Chondrocyte (in vitro differentiated cells): ENCODE data around the gene TSFM. TPM values are rescaled to one million over a fixed set of nuclear protein-coding genes. Genes with fewer than 3 reads are reported as not detected.

ENCODE experiments used
- DNase-seq: peaks from one replicate; pipeline ENCODE4 v3.0.0; 2021; ENCODE audit warnings: mixed read lengths, low spot score
- H3K27ac Mint-ChIP-seq: one replicate; pipeline ENCODE4 v1.8.0; 2021; ENCODE audit warnings: mild to moderate bottlenecking, moderate library complexity, mixed read lengths; ENCODE audit not compliant: unreplicated experiment
- H3K27me3 Mint-ChIP-seq: 2 replicates; pipeline ENCODE4 v1.8.0; 2021; ENCODE audit warnings: low read depth, mixed read lengths
- H3K36me3 Mint-ChIP-seq: 2 replicates; pipeline ENCODE4 v1.8.0; 2021; ENCODE audit warnings: low read depth, mixed read lengths
- H3K4me1 Mint-ChIP-seq: 2 replicates; pipeline ENCODE4 v1.8.0; 2021; ENCODE audit warnings: low read depth, mild to moderate bottlenecking, mixed read lengths
- H3K4me3 Mint-ChIP-seq: one replicate; pipeline ENCODE4 v1.8.0; 2021; ENCODE audit warnings: mild to moderate bottlenecking, moderate library complexity, mixed read lengths; ENCODE audit not compliant: unreplicated experiment
- H3K9me3 Mint-ChIP-seq: 2 replicates; pipeline ENCODE4 v1.8.0; 2021; ENCODE audit warnings: low read depth, mixed read lengths
- total RNA-seq: library from RNA; stranded (reverse); gene quantifications from 3 replicates; pipeline ENCODE4 v1.2.1, GENCODE V29; 2021
- TF ChIP-seq, protein P1 (sequence below): fragments of 200-600 bp; sonication (generic); IDR thresholded peaks from 2 replicates; pipeline ENCODE4 v1.5.0; 2021; ENCODE audit warnings: antibody characterized with exemption, mild to moderate bottlenecking, moderate library complexity

The TSFM gene
- total RNA-seq, 1 donor from 2014 or later = 19.9 TPM

DNA sequence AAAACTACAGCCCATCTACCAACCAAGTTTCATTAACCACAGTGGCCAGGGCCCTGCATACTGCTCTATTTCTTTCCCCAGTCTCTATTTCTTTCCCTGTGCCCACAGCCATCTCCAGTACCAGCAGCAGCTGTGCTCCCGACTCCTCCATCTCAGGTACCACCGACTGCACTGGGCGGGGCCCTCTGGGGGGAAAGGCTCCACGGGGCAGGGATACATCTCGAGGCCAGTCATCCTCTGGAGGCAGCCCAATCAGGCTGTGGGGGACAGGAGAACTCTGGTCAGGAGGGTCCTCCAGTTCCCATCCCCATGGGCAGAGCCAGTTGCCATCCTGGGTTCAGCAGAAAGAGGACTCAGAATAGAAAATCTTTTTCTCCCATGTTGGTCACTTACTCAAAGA, 33.5 kb upstream of the TSFM start:
- H3K9me3 Mint-ChIP-seq = no peaks in the 10 kb centered on the region
- no peaks in the 10 kb centered on the region for H3K27me3 Mint-ChIP-seq
- peaks cover 27% of the 10 kb centered on the region for H3K36me3 Mint-ChIP-seq
- DNase-seq = no peak
- H3K4me3 Mint-ChIP-seq = no peak overlapping the region
- peak overlapping the region; percentile 63 for H3K27ac Mint-ChIP-seq
- H3K4me1 Mint-ChIP-seq = peaks cover 46% of the 10 kb centered on the region
- TF ChIP-seq, protein P1, sequence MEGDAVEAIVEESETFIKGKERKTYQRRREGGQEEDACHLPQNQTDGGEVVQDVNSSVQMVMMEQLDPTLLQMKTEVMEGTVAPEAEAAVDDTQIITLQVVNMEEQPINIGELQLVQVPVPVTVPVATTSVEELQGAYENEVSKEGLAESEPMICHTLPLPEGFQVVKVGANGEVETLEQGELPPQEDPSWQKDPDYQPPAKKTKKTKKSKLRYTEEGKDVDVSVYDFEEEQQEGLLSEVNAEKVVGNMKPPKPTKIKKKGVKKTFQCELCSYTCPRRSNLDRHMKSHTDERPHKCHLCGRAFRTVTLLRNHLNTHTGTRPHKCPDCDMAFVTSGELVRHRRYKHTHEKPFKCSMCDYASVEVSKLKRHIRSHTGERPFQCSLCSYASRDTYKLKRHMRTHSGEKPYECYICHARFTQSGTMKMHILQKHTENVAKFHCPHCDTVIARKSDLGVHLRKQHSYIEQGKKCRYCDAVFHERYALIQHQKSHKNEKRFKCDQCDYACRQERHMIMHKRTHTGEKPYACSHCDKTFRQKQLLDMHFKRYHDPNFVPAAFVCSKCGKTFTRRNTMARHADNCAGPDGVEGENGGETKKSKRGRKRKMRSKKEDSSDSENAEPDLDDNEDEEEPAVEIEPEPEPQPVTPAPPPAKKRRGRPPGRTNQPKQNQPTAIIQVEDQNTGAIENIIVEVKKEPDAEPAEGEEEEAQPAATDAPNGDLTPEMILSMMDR = no peak

DNA sequence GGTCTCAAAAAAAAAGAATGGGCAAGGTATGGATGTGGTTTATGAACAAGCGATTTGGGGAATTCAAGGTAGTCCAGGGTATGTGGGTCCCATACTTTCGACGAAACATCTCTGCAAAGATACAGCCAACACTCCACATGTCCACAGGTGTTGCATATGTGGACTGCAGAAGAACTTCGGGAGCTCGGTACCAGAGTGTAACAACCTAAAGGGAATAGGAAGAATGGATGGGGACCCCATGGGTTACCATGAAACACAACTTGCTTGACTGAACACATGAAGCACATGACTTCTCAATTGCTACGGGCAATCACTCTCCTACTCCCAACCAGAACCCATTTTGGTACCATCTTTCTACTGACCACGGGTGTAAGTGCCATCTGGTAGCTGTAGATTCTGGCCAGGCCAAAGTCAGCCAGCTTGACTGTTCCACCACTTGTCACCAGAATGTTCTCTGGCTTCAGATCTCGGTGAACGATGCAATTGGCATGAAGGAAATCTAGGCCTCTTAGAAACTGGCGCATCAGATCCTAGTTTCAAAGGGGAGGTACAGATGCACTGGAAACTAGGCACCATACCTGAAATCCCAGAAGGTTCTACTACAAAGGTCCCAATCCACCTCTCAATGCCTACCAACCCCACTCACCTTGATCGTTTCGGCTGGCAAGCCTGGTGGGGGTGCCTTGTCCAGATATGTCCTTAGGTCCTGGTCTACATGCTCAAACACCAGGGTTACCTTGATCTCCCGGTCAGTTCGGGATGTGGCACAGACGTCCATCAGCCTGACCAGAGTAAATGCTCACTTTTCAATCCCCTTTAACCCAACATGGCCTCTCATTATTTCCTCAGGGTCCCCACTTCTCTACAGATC, 31.8 kb upstream of the TSFM start:
- H3K36me3 Mint-ChIP-seq = peaks cover 27% of the 10 kb centered on the region
- no peak for DNase-seq
- H3K4me3 Mint-ChIP-seq = peak overlapping the region; percentile 92
- peaks cover 39% of the 10 kb centered on the region for H3K4me1 Mint-ChIP-seq
- TF ChIP-seq, protein P1 = no peak
- no peaks in the 10 kb centered on the region for H3K27me3 Mint-ChIP-seq
- H3K9me3 Mint-ChIP-seq = no peaks in the 10 kb centered on the region
- peak overlapping the region; percentile 98 for H3K27ac Mint-ChIP-seq

DNA sequence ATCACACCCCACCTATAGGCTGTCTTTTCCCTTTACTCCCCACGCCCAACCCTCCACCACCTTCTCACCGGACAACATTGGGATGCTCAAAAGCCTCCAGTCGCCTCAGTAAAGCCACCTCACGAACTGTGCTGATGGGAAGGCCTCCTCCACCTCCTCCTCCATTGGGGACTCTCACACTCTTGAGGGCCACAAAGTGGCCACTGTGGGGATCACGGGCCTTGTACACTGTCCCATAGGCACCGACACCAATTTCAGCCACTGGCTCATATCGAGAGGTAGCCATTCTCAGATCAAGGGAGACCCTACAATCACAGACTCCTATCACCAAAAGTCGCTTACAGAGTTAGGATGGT, 31.2 kb upstream of the TSFM start:
- Mint-ChIP-seq H3K4me1 (peaks cover 37% of the 10 kb centered on the region), H3K36me3 (peaks cover 25% of the 10 kb centered on the region), H3K27me3 (no peaks in the 10 kb centered on the region), H3K9me3 (no peaks in the 10 kb centered on the region), H3K27ac (peak overlapping the region; percentile 98), H3K4me3 (peak overlapping the region; percentile 92)
- TF ChIP-seq, protein P1 = no peak
- DNase-seq = no peak

DNA sequence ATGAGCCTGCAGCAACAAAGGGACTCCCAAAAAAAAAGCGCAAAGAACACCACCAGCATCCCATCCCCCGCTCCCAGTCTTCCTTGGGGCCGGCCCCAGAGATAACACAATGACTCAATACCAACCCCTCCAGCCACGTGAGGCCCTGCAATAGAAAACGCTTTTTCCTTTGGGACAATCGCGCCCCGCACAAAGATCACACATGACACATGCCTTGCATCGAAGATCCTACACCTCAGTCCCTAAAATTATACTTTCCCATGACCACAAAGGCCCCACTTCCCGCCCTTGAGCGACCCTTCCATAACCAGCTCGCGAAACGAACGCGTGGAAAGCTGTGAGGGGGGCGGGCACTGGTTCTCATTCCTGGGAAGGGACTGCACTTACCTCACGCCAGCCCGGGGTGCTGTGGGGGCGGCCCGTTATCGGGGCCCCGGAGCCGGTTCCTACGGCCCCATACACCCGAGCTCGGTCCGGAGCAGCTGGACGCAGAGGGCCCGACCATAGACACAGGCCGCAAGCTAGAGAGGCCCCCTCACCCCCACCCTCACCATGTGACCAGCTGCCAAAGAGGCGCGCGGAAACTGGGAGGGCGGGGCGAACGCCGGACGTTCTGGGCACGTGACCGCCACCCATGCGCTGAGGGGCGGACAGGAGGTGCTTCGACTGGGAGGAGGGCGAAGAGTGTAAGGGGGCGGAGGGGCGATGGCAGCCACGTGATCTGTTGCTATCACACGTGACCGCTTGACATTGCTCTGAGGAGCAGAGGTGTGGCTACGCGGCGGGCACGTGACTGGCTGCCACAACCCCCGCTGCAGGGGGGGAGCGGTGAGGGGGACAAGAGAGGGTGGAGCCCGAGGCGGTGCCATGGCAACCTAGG, 30.6 kb upstream of the TSFM start, which contains the start of gene CDK4:
Gene CDK4 (minus strand): TSS at position 523 of the 880 bp plus-strand sequence. CDS start 593 bp downstream, outside the sequence.
- Mint-ChIP-seq H3K4me1 (peaks cover 43% of the 10 kb centered on the region), H3K9me3 (no peaks in the 10 kb centered on the region), H3K36me3 (peaks cover 21% of the 10 kb centered on the region), H3K27ac (peak within 1 kb of the TSS; percentile 98), H3K4me3 (peak within 1 kb of the TSS; percentile 92), H3K27me3 (no peaks in the 10 kb centered on the region)
- TF ChIP-seq, protein P1 = no peak
- DNase-seq = peak; percentile 100

DNA sequence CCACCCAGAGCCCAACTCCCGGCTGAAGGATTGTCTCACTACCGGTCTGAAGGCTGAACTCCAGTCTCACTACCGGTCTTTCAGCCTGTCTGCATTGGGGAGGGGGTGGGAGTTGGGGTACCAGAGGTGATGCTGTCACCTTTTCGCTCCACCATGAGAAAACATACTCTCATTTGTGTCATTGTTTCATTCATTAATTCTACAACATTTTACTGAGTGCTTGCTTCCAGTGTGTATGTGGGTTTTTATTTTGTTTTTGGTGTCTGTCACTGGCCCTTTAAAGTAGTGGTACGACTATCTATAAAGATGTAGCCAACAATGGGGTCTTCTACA, 30.0 kb upstream of the TSFM start:
- no peak for DNase-seq
- Mint-ChIP-seq H3K4me3 (peak overlapping the region; percentile 92), H3K27ac (peak overlapping the region; percentile 98), H3K9me3 (no peaks in the 10 kb centered on the region), H3K4me1 (peaks cover 44% of the 10 kb centered on the region), H3K27me3 (no peaks in the 10 kb centered on the region), H3K36me3 (peaks cover 18% of the 10 kb centered on the region)
- TF ChIP-seq, protein P1 = no peak
